TTC549 (cell line): ENCODE results near the gene ATE1.
A peak's percentile ranks its signal among the peaks of the same experiment; 100 is the strongest.
"Not testable (repeated sequence)": the region's sequence is repeated elsewhere in the genome, so short reads cannot be mapped to it uniquely, and the experiment has no call there.

Experiments used
- FAIRE-seq: peaks from 2 replicates; lab custom pipeline; 2012; peaks lifted over from hg19 to GRCh38; lab: Jason Lieb, UNC

The ATE1 gene

DNA sequence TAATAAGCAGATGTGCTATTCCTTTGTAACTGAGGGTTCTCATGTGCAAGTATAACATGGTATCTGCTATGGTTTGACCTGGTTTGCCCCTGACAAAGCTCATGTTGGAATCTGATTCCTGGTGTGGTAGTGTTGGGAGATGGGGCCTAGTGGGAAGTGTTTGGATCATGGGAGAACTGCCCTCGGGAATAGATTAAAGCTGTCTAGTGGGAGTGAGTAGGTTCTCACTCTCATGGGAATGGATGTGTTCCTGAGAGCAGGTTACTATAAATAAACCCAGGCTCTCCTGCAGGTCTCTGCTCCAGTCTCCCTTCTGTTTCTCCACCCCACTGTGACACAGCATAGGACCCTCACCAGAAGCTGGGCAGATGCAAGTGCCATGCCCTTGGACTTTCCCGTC is 97.7 kb downstream of the ATE1 start:
- FAIRE-seq: no peak

DNA sequence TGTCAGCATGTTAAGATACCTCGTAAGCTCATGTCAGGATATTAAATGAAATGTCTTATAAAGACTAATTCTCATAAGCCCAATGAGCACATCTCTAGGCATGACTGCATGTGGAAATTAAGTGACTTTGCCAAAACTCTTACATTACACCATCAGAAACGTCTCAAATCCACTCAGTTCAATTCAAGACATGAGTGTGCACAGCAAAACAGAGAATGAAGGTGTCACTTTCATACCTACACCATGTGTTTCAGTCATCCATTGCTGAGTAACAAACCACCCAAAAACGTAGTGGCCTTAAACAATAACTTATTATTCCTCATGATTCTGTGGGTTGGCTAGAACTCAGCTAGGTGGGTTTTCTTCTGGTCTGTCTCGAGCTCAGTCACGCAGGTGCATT is 99.8 kb downstream of the ATE1 start:
- FAIRE-seq: no peak

DNA sequence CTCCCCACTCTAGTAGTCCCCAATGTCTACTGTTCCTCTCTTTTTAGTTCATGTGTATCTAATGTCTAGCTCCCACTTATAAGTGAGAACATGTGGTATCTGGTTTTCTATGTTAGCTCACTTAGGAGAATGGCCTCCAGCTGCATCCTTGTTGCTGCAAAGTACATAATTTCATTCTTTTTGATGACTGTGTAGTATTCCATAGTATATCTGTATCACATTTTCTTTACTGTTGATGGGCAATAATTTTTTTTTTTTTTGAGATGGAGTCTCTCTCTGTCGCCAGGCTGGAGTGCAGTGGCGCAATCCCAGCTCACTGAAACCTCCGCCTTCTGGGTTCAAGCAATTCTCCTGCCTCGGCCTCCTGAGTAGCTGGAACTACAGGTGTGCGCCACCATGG is 101.1 kb downstream of the ATE1 start:
- FAIRE-seq: not testable (repeated sequence)

DNA sequence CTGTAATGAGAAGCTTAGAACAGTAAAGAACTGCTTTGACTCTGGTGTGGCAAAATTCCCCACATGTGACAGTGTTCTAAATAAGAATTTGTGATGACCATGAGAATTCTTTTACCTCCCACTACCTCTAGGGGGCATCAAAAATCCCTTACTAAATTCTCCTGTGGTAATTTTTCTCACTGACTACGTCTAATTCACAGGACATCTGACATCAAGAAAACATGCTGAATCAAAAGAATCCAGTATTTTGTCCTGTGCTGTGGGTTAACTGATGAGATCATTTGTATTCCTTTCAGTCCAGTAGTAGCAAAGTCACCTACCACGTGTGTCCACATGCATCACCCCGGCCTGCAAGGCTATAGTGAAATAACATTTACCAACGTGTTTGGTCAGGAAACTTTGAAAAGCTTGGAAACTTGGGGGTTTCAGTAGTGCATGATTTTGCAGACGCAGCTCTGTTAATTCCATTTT is 103.8 kb downstream of the ATE1 start:
- peak; percentile 88 for FAIRE-seq

DNA sequence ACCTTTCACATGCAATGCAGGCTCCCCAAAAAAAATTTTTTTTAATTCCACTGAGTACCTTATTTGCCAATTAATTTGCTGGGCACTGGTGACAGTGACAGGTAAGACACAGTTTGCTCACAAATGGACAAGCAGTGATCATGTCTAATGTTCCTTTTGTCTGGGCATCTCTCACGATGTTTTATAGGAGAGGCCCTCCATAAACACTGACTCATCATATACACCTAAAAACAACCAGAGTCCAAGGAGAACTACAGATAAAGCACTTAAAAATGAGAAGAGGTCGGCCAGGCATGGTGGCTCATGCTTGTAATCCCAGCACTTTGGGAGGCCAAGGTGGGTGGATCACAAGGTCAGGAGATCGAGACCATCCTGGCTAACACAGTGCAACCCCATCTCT is 105.1 kb downstream of the ATE1 start:
- no peak for FAIRE-seq

DNA sequence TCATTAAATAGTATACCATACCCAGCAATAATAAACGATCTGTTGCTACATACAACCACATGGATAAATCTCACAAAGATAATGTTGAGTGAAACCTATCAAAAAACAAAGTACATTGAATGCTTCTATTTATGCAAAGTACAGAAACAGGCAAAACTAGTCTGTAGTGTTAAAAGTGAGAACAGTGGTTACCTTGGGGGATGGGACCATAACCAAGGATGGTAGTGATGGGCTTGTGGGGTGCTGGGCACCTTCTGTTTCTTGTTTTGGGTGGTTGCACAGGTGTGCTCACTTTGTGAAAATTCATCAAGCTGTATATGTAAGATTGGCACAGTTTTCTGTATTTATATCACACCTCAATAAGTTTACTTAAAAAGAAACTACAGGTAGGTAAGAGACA is 105.7 kb downstream of the ATE1 start:
- no peak for FAIRE-seq

DNA sequence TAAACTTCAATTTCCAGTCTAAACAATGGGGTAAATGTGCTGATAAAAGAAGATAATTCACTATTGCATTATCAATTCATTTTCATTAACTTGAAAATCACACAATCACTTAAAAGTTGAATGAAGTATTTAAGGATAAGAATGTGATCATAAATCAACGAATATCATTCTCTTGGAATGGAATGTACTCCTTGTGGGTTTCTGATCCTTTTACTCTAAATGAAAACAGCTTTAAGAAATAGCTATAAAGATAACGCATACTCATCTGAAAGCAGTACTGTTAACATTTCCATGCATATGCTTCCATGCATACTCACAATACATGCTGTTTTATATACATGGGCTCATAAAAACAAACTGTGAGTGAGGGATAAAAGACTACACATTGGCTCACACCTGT is 108.8 kb downstream of the ATE1 start:
- FAIRE-seq: no peak

DNA sequence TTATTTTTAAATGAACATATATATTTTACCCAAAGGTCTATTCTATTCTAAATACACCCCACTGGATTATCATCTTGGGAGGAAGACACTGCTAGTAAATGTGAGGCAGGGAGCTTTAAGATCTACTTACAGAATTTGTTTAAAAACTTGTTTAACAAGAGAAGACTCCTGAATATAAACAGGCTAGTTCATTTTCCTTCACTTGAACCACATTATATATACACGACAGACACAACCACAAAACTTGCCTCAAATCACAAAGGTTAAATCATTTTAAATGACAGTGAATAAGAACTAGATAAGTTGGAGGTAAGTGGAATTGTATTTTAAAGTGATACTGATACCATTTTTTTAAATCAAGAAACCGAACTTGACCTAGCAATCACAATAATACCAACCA is 109.2 kb downstream of the ATE1 start:
- FAIRE-seq: no peak

DNA sequence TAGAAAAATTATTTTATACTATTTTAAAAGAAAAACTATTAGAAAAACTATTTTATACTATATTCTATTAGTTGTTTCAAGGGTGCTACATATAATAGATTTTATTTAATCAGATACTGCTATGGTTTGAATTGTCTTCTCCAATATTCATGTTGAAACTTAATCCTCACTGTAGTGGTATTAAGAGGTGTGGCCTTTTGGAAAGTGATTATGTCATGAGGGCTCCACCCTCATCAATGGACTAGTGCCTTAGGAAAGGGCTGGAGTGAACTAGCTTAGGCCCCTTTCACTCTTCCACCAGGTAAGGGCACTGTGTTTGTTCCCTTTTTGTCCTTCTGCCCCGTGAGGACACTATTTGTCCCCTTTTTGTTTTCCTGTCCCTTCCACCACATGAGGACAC is 111.6 kb downstream of the ATE1 start:
- no peak for FAIRE-seq

DNA sequence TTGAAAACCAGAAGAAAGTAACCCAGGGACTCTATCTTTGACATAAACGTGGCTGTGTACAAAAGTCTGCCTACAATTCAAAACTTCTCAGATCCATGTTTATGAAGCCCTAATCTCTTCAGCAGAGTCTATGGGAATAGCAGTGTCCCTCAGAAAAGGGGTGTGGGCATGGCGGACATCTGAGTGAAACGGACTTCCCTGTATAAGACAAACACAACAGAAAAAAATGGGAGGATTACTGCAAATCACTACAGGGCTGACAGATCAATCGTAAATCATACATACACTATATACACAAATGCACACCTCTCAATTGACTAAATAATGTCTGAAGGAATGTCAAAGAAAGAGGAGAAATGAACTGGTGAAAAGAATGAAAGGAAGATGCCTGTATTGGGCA is 114.0 kb downstream of the ATE1 start:
- FAIRE-seq: no peak

DNA sequence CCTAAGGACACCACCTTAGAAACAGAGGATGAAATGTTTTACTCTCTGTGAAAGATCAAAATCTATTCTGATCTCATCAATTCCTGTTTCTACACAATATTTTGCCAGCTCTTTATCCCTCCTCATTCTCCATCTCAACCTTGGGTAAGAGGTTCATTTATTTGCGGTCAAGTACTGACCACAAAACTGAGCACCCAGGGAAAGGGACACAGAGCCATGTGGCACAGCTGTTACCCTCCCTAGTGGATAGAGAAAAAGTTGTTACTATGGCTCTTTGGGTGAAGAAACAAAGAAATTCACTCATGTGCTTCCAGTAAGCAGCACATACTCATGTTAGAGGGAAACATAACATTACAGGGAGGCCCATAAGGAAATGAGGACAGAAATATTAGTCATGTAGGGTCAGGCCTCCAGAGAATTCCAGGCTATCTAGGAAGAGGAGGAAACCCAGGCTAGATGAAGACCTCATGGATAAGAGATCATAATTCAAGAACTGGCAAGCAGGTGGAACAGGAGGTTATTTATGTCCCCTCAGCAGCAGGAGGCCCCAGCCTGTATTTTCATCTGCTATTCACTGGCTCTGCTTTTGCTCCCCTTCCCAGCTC is 114.5 kb downstream of the ATE1 start:
- FAIRE-seq: no peak

DNA sequence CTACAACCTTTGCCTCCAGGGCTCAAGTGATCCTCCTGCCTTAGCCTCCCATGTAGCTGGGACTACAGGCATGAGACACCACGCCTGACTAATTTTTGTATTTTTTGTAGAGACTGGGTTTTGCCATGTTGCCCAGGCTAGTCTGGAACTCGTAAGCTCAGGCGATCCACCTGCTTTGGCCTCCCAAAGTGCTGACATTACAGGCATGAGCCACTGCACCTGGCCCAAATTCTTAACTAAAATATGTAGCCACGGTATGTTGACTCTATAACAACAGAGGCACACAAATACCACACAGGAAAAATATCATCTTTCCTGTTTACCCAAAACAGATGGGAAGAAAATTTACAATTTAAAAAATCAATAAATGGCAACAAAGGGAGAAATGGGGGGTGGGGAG is 115.8 kb downstream of the ATE1 start:
- no peak for FAIRE-seq

DNA sequence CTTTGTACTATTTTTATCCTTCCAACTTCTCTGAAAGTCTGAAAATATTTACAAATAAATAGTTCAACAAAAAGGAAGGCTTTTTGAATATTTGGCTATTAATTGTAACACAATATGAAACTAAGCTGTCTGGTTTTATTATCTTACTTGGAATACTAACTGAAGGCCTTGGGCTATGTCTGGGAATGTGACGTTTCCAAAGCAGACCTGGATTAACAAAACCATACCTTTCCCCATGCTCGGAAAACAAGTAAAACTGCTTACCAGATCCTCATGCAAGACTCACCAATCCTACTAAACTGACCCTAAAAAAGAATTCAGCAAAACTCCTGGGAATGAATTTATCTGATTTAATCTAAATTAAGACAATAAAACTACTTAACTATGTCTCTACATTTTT is 116.4 kb downstream of the ATE1 start:
- no peak for FAIRE-seq

DNA sequence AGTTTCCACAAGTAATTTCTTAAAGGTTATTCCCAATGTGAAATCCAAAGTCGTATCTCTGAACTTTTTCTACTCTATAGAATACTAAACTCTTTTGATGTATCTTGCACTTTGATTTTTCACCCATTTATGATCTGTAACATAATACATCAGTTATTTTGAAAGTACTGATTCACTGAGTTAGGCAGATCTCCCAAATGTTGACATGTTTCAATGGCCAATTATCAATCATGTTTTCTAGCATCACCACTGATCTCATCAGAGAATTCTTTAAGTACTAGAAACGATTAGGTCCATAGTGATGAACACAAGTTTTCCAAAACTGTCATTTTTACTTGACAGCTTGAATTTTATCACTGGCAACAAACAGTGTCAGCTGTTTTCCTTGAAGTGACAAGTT is 119.0 kb downstream of the ATE1 start:
- FAIRE-seq: no peak

DNA sequence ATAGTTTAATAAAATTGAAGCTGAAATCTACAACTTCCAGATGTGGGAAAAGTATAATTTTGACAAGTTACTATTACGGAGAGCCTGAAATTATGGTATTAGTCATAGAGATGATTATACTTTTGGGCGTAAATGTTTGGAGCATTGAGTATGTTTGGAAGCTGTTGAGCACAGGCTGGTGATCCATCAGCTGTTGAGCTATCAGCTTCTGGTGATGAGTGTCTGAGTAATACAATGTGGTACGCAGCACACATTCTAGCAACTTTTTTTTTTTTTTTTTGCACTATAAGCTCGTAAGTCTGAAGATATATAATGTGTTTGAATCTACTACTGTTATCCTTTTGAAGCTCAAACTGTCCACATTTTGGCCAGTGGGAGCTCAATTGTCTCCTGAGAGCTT is 123.4 kb downstream of the ATE1 start:
- FAIRE-seq: peak; percentile 3

DNA sequence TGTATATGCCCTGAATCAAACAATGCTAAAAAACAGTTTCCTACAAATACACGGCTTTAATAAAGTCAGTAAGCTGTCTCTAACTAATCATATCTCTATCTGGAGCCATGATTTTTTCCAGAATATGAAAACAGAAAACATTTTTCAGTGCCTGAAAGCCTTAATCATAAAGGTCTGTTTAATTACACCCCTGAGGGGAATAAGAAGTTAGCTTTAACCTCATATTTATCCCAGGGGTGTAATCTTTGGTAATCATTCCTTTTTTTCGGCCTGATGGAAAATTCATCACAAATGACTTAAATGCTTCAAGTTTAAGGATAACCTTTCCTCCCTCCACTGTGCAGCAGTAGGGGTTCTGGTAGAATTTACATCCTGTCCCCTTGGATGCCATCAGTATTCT is 124.2 kb downstream of the ATE1 start:
- FAIRE-seq: no peak

DNA sequence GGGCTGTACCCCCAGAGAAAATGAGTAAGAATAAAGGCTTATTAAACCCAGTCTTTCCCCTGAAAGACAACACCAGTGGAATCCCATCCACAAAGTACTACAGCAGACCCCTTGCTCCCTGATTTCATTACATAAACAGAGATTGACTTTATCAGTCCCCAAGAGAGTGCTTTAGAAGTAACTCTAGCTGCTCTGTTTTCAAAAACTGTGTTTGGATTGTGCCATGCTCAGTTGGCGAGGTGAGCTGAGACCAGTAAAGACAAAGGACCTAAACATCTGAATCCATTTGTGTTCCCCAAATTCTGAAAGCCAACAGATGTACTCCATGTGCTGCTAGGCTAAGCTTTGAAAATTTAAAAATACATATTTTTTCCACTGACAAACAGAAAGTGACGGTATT is 127.0 kb downstream of the ATE1 start:
- FAIRE-seq: no peak

DNA sequence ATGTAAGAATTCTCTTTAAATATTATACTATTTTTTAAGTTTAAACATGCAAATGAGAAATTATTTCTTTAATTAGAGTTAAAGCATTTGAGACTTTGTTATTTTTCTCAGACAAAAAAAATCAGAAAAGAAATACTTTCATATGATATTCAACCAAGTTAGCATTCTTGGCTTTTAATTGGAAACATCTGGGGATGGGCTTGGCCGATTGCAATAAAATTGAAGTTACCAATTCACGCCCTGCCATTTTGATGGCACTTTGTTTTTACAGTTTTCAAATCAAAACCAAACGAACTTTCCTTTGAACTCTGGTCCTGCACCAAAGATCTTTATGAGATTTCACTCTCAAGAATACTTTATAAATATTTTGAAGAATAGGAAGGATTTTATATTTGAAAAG is 127.7 kb downstream of the ATE1 start:
- FAIRE-seq: no peak

DNA sequence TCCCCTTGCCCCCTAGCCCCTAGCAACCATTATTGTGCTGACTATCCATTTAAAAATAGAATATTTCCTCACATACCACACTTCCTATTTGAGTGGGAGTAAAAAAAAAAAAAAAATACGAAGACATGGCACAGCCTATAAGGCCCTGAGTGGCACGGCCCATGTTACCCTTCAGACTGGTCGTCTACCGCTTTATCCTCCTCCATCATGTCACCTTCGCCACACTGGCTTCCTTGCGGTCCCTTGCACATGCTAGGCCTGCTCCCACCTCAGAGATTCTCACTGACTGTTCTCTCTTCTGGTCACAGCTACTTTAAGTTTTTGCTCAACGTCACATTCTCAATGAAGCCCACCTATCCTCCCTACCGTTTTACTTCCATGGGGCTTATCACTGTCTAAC is 130.3 kb downstream of the ATE1 start:
- FAIRE-seq: no peak

DNA sequence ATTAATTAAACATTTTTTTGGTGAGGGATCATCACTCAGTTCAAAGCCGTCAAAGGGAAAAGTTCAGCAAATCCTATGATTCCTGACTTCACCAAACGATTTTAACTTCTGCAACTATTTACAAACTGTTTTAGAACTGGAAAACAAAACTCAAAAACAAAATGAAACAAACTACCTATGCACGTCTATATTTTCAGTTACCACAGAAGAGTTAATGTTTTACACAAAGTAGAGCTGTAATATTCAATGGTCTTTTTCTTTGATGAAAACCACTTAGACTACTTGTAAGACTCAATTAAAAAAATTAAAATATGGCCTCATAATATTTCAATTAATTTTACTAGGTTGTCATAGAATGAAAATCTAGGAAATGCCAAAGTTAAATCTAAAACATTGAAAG is 131.5 kb downstream of the ATE1 start:
- no peak for FAIRE-seq

DNA sequence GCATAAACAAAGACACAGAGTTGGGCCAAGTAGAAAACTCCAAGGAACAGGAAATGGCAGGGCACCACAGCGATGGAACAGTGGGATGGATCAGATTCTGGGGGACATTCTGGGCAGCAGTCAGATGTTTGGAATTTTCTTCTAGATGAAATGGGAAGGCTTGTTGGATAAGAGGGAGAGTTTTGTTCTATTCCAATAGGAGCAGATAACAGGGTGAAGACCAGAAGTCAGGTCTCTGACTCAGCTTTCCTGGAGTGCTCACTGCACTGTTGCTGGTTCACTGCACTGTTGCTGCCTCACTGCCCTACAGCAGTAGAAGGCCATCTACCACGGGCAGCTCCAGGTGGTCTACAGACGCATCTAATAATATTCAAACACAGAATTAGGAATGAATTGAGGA is 135.6 kb downstream of the ATE1 start:
- FAIRE-seq: no peak

DNA sequence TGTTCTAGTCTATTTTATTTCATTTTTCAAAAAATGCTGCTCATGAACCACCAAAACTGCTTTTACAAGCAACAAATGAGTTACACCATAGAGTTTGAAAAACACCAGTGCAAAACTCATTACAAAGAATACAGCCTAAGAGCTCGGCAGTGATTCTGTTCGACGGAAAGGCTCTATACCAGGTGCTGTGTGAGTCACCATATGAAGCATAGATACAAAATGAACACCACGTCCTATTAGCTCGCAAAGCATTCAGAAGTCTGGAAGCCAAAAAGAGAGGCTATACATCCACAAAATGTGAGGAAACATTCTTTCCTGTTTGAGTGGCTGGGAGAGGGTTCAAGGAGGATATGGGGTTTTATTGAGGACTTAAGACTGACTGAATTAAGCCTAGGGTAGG is 136.1 kb downstream of the ATE1 start:
- FAIRE-seq: no peak

DNA sequence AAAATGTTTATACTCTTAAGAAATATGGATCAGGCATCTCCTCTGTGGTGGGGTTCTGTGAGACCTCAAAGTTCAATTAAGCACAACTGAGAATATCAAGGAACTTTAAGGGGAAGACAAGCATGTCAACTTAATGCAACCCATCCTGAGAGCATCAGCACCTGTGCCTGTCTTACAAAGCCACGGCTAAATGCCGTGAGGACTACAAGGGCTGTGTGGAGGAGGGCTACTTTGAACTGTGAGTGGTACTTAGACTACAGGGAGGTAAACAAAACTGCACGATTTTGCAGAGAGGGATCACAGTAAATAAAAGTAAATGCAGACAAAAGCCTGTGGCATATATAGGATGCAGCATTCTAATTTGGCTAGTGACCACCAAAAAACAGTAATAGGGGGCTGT is 139.1 kb downstream of the ATE1 start:
- no peak for FAIRE-seq

DNA sequence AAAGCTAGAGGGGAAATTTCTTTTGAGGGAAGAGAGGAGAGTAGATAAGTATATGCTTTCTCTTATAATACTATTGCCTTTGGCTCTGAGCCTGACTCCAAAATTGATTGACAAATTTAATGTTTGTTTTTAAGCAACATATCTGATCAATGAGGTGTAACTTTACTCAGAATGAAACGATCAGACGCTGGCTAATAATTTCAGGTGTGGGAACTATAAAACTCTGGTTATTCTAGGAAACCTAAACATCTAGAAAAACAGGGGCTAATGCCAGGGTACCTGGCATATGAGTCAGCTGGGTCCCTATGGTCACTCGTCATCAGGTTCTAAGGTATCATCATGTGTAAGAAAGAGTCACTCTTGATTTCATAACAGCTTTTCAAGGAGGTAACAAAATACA is 139.7 kb downstream of the ATE1 start:
- FAIRE-seq: no peak

DNA sequence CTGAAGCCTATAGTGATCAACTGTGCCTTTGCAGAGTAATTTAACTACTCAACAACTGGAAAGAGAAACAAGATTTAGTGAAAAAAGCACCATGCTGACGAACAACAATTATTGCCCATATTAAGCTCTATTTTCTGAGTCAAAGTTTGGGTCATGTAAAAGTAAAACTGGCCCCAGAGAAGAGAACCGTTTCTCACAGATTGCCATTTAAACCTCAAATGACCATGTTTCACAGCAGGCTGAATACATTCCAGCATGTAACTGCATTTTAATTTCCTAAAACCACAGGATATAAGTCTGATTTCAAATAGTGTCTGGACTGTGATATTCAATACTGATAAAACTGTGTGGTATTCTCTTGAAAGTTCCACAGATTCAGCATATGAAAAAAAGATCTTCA is 140.7 kb downstream of the ATE1 start:
- peak; percentile 45 for FAIRE-seq
